Activated CD8-positive, alpha-beta memory T cell treated with anti-CD3 and anti-CD28 coated beads for 4 hours (primary cell): ENCODE data around the gene NRCAM.
"Not testable (repeated sequence)": the region's sequence is repeated elsewhere in the genome, so short reads cannot be mapped to it uniquely, and the experiment has no call there.

Experiments
- DNase-seq, 2 donors: peaks; one replicate each; pipeline ENCODE4 v3.0.0-alpha.2; 2020; ENCODE audit warnings: low read depth in 2 of 2

The NRCAM gene

GRCh38 chr7:108402865-108403264, 53.4 kb downstream of the NRCAM start:
- no peak for DNase-seq

GRCh38 chr7:108396080-108396479, 60.2 kb downstream of the NRCAM start:
- DNase-seq: no peak

GRCh38 chr7:108395426-108395825, 60.8 kb downstream of the NRCAM start:
- DNase-seq: no peak

- DNase-seq: not testable (repeated sequence)
Measured at GRCh38 chr7:108393097-108393496, 63.1 kb downstream of the NRCAM start.

GRCh38 chr7:108387686-108388085, 68.5 kb downstream of the NRCAM start:
- DNase-seq: not testable (repeated sequence)

- DNase-seq: no peak
Measured at GRCh38 chr7:108385834-108386422, 70.3 kb downstream of the NRCAM start.

GRCh38 chr7:108384716-108385483, 71.3 kb downstream of the NRCAM start:
- DNase-seq: no peak

- no peak for DNase-seq
Measured at GRCh38 chr7:108382932-108383331, 73.3 kb downstream of the NRCAM start.

- no peak for DNase-seq
Measured at GRCh38 chr7:108380517-108380916, 75.7 kb downstream of the NRCAM start.

- no peak for DNase-seq
Measured at GRCh38 chr7:108376206-108376605, 80.0 kb downstream of the NRCAM start.

GRCh38 chr7:108375668-108376067, 80.6 kb downstream of the NRCAM start:
- DNase-seq: no peak

GRCh38 chr7:108374899-108375298, 81.3 kb downstream of the NRCAM start:
- DNase-seq: no peak

GRCh38 chr7:108372618-108373017, 83.6 kb downstream of the NRCAM start:
- no peak for DNase-seq

- no peak for DNase-seq
Measured at GRCh38 chr7:108370616-108371015, 85.6 kb downstream of the NRCAM start.

GRCh38 chr7:108368466-108368865, 87.8 kb downstream of the NRCAM start:
- DNase-seq: no peak

- no peak for DNase-seq
Measured at GRCh38 chr7:108367946-108368345, 88.3 kb downstream of the NRCAM start.

GRCh38 chr7:108367314-108367713, 88.9 kb downstream of the NRCAM start:
- no peak for DNase-seq

GRCh38 chr7:108363659-108364058, 92.6 kb downstream of the NRCAM start:
- DNase-seq: no peak

GRCh38 chr7:108360058-108360800, 96.0 kb downstream of the NRCAM start:
- no peak for DNase-seq

- no peak for DNase-seq
Measured at GRCh38 chr7:108358553-108358952, 97.7 kb downstream of the NRCAM start.

- DNase-seq: no peak
Measured at GRCh38 chr7:108351729-108352131, 104.5 kb downstream of the NRCAM start.

GRCh38 chr7:108348913-108349312, 107.3 kb downstream of the NRCAM start:
- no peak for DNase-seq

- DNase-seq: no peak
Measured at GRCh38 chr7:108347616-108348015, 108.6 kb downstream of the NRCAM start.
